ENCODE measurements around the gene H2AZ2.
"Not testable (repeated sequence)": the region's sequence is repeated elsewhere in the genome, so short reads cannot be mapped to it uniquely, and the experiment has no call there.

H2AZ2 gene

DNA sequence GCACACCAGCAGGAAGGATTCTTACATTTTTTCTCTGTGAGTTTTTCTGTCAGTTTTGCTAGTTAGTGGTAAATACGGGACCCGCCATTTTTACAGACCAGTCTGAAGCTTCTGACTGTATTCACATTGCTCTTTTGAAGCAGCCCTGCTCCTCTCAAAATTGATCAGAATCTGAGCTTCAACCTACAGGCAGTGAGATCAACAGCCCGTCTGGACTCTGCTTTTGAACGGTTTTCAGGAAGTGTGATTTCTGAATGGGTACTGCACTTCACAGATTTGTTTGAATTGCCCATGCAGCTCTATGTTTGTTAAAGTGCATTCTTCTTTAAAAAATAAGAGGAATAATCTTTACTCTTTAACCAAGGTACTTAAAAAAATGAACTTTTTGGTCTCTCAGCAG, 28.5 kb upstream of the H2AZ2 start:
- TF ChIP-seq, protein P1, sequence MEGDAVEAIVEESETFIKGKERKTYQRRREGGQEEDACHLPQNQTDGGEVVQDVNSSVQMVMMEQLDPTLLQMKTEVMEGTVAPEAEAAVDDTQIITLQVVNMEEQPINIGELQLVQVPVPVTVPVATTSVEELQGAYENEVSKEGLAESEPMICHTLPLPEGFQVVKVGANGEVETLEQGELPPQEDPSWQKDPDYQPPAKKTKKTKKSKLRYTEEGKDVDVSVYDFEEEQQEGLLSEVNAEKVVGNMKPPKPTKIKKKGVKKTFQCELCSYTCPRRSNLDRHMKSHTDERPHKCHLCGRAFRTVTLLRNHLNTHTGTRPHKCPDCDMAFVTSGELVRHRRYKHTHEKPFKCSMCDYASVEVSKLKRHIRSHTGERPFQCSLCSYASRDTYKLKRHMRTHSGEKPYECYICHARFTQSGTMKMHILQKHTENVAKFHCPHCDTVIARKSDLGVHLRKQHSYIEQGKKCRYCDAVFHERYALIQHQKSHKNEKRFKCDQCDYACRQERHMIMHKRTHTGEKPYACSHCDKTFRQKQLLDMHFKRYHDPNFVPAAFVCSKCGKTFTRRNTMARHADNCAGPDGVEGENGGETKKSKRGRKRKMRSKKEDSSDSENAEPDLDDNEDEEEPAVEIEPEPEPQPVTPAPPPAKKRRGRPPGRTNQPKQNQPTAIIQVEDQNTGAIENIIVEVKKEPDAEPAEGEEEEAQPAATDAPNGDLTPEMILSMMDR (IDR thresholded peaks at IDR 0.05; ENCODE audit: insufficient read depth, low read length, poor library complexity, severe bottlenecking): no peak
- Histone ChIP-seq H3K36me3 (ENCODE audit: control insufficient read depth, insufficient read depth, low read length) (no peaks in the 10 kb centered on the region), H3K27me3 (replicated peaks; ENCODE audit: control insufficient read depth, insufficient read depth, low read length) (no peaks in the 10 kb centered on the region), H3K4me3 (replicated peaks; ENCODE audit: low read depth, low read length) (no peak overlapping the region)
- no peak for DNase-seq (ENCODE audit: extremely low read depth, insufficient read length)

DNA sequence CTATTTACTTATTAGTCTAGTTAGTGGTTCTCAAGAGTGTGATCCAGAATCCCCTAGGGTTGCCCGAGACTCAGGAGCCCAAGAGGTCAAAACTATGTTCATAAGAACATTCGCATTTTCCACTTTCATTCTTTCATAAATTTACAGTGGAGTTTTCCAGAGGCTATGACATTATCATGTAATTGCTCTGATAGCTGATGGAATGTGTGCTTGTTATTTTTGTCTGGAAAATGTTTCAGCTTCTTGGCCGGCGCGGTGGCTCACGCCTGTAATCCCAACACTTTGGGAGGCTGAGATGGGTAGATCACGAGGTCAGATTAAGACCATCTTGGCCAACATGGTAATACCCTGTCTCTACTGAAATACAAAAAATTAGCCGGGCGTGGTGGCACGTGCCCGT, 27.4 kb upstream of the H2AZ2 start:
- DNase-seq (ENCODE audit: extremely low read depth, insufficient read length): no peak
- Histone ChIP-seq H3K4me3 (replicated peaks; ENCODE audit: low read depth, low read length) (no peak overlapping the region), H3K36me3 (ENCODE audit: control insufficient read depth, insufficient read depth, low read length) (no peaks in the 10 kb centered on the region), H3K27me3 (replicated peaks; ENCODE audit: control insufficient read depth, insufficient read depth, low read length) (no peaks in the 10 kb centered on the region)
- TF ChIP-seq, protein P1 (IDR thresholded peaks at IDR 0.05; ENCODE audit: insufficient read depth, low read length, poor library complexity, severe bottlenecking): no peak

DNA sequence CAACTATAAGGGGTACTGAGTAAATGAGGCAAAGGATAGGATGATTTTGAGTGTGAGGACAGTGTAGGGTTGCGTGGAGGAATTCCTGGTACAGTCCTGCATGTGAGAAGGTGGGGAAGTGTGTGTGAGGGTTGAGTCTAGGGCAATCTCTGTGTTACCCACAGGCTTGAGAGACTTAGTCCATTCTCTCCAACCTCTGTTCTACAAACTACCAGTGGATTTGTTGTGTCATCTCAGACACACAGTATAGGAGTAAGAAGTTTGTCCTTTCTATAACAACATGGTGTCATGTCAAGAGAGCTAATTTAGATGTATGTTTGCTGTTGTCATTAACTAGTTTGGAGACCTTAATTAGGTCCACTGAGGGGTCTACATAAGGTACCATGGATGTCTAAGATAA, 24.9 kb upstream of the H2AZ2 start:
- H3K27me3 ChIP-seq (replicated peaks; ENCODE audit: control insufficient read depth, insufficient read depth, low read length): no peaks in the 10 kb centered on the region
- no peaks in the 10 kb centered on the region for H3K36me3 ChIP-seq (ENCODE audit: control insufficient read depth, insufficient read depth, low read length)
- H3K4me3 ChIP-seq (replicated peaks; ENCODE audit: low read depth, low read length): no peak overlapping the region
- DNase-seq (ENCODE audit: extremely low read depth, insufficient read length): no peak
- TF ChIP-seq, protein P1 (IDR thresholded peaks at IDR 0.05; ENCODE audit: insufficient read depth, low read length, poor library complexity, severe bottlenecking): no peak

DNA sequence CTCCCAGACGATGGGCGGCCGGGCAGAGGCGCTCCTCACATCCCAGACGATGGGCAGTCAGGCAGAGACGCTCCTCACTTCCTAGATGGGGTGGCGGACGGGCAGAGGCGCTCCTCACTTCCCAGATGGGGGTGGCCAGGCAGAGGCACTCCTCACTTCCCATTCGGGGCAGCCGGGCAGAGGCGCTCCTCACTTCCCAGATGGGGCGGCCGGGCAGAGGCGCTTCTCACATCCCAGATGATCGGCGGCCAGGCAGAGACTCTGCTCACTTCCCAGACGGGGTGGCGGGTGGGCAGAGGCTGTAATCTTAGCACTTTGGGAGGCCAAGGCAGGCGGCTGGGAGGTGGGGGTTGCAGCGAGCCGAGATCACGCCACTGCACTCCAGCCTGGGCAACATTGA, 24.0 kb upstream of the H2AZ2 start:
- H3K36me3 ChIP-seq (ENCODE audit: control insufficient read depth, insufficient read depth, low read length); DNase-seq (ENCODE audit: extremely low read depth, insufficient read length); H3K4me3 ChIP-seq (replicated peaks; ENCODE audit: low read depth, low read length); H3K27me3 ChIP-seq (replicated peaks; ENCODE audit: control insufficient read depth, insufficient read depth, low read length): not testable (repeated sequence)

DNA sequence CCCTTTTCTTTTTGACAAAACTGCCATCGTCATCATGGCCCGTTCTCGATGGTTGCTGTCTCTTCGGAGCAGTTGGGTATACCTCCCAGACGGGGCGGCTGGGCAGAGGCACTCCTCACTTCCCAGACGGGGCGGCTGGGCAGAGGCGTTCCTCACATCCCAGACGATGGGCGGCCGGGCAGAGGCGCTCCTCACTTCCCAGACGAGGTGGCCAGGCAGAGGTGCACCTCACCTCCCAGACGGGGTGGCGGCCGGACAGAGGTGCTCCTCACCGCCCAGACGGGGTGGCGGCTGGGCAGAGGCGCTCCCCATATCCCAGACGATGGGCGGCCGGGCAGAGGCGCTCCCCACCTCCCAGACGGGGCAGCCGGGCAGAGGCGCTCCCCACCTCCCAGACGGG, 22.9 kb upstream of the H2AZ2 start:
- not testable (repeated sequence) for H3K36me3 ChIP-seq (ENCODE audit: control insufficient read depth, insufficient read depth, low read length); H3K4me3 ChIP-seq (replicated peaks; ENCODE audit: low read depth, low read length); DNase-seq (ENCODE audit: extremely low read depth, insufficient read length); H3K27me3 ChIP-seq (replicated peaks; ENCODE audit: control insufficient read depth, insufficient read depth, low read length)

DNA sequence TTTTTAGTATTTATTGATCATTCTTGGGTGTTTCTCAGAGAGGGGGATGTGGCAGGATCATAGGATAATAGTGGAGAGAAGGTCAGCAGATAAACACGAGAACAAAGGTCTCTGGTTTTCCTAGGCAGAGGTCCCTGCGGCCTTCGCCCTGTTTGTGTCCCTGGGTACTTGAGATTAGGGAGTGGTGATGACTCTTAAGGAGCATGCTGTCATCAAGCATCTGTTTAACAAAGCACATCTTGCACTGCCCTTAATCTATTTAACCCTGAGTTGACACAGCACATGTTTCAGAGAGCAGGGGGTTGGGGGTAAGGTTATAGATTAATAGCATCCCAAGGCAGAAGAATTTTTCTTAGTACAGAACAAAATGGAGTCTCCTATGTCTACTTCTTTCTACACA, 22.4 kb upstream of the H2AZ2 start:
- not testable (repeated sequence) for H3K4me3 ChIP-seq (replicated peaks; ENCODE audit: low read depth, low read length); H3K27me3 ChIP-seq (replicated peaks; ENCODE audit: control insufficient read depth, insufficient read depth, low read length); DNase-seq (ENCODE audit: extremely low read depth, insufficient read length); H3K36me3 ChIP-seq (ENCODE audit: control insufficient read depth, insufficient read depth, low read length)

DNA sequence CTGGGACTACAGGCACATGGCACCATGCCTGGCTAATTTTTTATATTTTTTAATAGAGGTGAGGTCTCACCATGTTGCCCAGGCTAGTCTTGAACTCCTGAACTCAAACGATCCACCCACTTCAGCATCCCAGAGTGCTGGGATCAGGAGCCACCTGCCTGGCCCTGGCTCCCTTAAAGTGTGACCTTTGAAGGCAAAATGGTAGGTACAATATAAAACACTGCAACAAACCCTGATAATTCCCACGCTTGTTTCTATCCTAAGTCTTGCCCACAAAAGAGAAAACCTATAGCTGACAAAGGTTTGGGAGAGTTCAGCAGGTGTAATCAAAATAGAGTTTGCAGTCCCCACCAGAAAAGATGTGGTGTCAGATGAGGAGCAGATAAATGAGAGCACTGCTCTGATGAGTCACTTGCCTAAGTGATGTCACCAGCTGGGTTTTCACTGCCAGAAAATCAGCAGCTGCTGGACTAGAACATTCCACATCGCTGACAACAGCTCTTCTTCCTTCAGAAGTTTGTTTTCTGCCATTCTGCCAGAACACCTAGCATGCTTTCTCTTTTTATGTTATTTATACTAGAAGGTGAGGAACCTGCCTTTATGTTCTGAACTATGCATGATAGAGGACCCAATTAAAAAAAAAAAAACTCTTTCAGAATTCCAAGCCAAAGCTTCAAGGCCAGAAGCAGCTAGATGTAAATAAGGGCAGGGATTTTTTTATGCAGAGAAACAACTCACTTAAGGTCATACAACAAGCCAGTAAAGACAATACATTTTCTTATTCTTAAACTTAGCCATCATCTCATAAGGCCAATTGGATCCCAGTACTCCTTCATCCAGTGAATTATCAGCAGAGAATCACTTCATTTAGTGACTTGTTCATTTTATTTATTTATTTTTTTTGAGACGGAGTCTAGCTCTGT, 19.4 kb upstream of the H2AZ2 start:
- H3K27me3 ChIP-seq (replicated peaks; ENCODE audit: control insufficient read depth, insufficient read depth, low read length): no peaks in the 10 kb centered on the region
- TF ChIP-seq, protein P1 (IDR thresholded peaks at IDR 0.05; ENCODE audit: insufficient read depth, low read length, poor library complexity, severe bottlenecking): no peak
- no peaks in the 10 kb centered on the region for H3K36me3 ChIP-seq (ENCODE audit: control insufficient read depth, insufficient read depth, low read length)
- H3K4me3 ChIP-seq (replicated peaks; ENCODE audit: low read depth, low read length): no peak overlapping the region
- no peak for DNase-seq (ENCODE audit: extremely low read depth, insufficient read length)

DNA sequence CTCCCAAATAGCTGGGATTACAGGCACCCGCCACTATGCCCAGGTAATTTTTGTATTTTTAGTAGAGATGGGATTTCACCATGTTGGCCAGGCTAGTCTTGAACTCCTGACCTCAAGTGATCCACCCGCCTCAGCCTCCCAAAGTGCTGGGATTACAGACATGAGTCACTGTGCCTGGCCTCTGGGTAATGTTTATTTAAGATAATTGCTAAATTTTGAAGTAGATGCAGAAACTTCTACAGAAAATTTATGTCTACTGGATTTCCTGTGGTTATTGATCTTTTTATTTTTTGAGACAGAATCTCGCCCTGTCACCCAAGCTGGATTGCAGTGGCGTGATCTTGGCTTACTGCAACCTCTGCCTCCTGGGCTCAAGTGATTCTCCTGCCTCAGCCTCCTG, 14.1 kb upstream of the H2AZ2 start:
- H3K36me3 ChIP-seq (ENCODE audit: control insufficient read depth, insufficient read depth, low read length); H3K4me3 ChIP-seq (replicated peaks; ENCODE audit: low read depth, low read length); H3K27me3 ChIP-seq (replicated peaks; ENCODE audit: control insufficient read depth, insufficient read depth, low read length); DNase-seq (ENCODE audit: extremely low read depth, insufficient read length): not testable (repeated sequence)
